ENCODE data around the gene ACIN1.

DNA sequence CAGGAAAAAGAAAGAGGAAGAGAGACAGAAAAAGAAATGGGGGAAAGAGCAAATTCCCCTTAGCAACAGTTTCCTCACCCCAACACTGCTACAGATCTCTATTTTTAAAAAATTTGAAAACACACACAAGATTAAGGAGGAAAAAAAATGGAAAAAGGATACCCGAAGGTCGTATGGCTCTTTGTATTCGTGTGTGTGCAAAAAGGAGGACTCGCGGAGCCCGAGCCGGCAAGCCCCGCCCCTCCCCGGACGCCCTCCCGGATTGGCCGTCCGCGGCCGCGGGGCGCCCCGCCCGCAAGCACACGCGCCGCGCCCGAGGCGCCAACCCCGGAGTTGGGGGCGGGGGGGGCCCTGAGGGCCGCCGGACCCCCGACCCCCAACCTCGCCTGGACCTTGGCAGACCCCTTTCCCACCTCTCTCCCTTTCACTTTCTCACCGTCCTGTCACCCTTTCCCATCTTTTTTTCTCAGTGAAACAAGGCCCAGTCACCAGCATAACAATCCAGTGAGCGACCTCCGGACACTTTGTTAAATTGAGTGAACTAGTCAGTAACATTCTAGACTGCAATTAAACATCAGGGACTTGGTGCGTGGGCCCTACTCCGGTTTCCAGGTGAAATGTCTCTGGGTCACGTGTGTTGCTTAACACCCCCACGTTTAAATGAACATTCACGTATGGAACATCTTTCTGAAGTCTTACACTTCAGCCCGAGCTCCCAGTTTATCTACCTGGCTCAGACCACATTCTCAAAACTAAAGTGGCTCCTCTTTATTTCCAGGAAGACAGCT lies 84.8 kb downstream of the ACIN1 start, which contains the start of gene C14orf93:
- no peak; the same call in 1 of the 2 replicates for TF ChIP-seq POLR2AphosphoS5 (IDR thresholded peaks at IDR 0.05; ENCODE audit: low read depth)
- no peak for TF ChIP-seq CREB1 (CRISPR knock-in tag; IDR thresholded peaks at IDR 0.05; ENCODE audit: low read depth)
- TF ChIP-seq, protein P1, sequence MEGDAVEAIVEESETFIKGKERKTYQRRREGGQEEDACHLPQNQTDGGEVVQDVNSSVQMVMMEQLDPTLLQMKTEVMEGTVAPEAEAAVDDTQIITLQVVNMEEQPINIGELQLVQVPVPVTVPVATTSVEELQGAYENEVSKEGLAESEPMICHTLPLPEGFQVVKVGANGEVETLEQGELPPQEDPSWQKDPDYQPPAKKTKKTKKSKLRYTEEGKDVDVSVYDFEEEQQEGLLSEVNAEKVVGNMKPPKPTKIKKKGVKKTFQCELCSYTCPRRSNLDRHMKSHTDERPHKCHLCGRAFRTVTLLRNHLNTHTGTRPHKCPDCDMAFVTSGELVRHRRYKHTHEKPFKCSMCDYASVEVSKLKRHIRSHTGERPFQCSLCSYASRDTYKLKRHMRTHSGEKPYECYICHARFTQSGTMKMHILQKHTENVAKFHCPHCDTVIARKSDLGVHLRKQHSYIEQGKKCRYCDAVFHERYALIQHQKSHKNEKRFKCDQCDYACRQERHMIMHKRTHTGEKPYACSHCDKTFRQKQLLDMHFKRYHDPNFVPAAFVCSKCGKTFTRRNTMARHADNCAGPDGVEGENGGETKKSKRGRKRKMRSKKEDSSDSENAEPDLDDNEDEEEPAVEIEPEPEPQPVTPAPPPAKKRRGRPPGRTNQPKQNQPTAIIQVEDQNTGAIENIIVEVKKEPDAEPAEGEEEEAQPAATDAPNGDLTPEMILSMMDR (conservative IDR thresholded peaks at IDR 0.05; ENCODE audit: low read depth in 2 of 2), result no peak
- TF ChIP-seq EZH2phosphoT487 (IDR thresholded peaks at IDR 0.05; ENCODE audit: unreplicated experiment), result no peak
- TF ChIP-seq EZH2 (IDR thresholded peaks at IDR 0.05; ENCODE audit: low read depth, unreplicated experiment), result no peak
- TF ChIP-seq JUNB (IDR thresholded peaks at IDR 0.05; ENCODE audit: unreplicated experiment), result no peak
- TF ChIP-seq, protein P2, sequence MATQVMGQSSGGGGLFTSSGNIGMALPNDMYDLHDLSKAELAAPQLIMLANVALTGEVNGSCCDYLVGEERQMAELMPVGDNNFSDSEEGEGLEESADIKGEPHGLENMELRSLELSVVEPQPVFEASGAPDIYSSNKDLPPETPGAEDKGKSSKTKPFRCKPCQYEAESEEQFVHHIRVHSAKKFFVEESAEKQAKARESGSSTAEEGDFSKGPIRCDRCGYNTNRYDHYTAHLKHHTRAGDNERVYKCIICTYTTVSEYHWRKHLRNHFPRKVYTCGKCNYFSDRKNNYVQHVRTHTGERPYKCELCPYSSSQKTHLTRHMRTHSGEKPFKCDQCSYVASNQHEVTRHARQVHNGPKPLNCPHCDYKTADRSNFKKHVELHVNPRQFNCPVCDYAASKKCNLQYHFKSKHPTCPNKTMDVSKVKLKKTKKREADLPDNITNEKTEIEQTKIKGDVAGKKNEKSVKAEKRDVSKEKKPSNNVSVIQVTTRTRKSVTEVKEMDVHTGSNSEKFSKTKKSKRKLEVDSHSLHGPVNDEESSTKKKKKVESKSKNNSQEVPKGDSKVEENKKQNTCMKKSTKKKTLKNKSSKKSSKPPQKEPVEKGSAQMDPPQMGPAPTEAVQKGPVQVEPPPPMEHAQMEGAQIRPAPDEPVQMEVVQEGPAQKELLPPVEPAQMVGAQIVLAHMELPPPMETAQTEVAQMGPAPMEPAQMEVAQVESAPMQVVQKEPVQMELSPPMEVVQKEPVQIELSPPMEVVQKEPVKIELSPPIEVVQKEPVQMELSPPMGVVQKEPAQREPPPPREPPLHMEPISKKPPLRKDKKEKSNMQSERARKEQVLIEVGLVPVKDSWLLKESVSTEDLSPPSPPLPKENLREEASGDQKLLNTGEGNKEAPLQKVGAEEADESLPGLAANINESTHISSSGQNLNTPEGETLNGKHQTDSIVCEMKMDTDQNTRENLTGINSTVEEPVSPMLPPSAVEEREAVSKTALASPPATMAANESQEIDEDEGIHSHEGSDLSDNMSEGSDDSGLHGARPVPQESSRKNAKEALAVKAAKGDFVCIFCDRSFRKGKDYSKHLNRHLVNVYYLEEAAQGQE (IDR thresholded peaks at IDR 0.05; ENCODE audit: unreplicated experiment), result no peak
- TF ChIP-seq, protein P3, sequence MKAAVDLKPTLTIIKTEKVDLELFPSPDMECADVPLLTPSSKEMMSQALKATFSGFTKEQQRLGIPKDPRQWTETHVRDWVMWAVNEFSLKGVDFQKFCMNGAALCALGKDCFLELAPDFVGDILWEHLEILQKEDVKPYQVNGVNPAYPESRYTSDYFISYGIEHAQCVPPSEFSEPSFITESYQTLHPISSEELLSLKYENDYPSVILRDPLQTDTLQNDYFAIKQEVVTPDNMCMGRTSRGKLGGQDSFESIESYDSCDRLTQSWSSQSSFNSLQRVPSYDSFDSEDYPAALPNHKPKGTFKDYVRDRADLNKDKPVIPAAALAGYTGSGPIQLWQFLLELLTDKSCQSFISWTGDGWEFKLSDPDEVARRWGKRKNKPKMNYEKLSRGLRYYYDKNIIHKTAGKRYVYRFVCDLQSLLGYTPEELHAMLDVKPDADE (IDR thresholded peaks at IDR 0.05), result no peak
- TF ChIP-seq ZNF114 (CRISPR knock-in tag; IDR thresholded peaks at IDR 0.05), result no peak
- no peak for TF ChIP-seq NANOG (IDR thresholded peaks at IDR 0.05; ENCODE audit: borderline replicate concordance)
- no peak for TF ChIP-seq STAT1 (IDR thresholded peaks at IDR 0.05; ENCODE audit: unreplicated experiment)
- TF ChIP-seq, protein P4, sequence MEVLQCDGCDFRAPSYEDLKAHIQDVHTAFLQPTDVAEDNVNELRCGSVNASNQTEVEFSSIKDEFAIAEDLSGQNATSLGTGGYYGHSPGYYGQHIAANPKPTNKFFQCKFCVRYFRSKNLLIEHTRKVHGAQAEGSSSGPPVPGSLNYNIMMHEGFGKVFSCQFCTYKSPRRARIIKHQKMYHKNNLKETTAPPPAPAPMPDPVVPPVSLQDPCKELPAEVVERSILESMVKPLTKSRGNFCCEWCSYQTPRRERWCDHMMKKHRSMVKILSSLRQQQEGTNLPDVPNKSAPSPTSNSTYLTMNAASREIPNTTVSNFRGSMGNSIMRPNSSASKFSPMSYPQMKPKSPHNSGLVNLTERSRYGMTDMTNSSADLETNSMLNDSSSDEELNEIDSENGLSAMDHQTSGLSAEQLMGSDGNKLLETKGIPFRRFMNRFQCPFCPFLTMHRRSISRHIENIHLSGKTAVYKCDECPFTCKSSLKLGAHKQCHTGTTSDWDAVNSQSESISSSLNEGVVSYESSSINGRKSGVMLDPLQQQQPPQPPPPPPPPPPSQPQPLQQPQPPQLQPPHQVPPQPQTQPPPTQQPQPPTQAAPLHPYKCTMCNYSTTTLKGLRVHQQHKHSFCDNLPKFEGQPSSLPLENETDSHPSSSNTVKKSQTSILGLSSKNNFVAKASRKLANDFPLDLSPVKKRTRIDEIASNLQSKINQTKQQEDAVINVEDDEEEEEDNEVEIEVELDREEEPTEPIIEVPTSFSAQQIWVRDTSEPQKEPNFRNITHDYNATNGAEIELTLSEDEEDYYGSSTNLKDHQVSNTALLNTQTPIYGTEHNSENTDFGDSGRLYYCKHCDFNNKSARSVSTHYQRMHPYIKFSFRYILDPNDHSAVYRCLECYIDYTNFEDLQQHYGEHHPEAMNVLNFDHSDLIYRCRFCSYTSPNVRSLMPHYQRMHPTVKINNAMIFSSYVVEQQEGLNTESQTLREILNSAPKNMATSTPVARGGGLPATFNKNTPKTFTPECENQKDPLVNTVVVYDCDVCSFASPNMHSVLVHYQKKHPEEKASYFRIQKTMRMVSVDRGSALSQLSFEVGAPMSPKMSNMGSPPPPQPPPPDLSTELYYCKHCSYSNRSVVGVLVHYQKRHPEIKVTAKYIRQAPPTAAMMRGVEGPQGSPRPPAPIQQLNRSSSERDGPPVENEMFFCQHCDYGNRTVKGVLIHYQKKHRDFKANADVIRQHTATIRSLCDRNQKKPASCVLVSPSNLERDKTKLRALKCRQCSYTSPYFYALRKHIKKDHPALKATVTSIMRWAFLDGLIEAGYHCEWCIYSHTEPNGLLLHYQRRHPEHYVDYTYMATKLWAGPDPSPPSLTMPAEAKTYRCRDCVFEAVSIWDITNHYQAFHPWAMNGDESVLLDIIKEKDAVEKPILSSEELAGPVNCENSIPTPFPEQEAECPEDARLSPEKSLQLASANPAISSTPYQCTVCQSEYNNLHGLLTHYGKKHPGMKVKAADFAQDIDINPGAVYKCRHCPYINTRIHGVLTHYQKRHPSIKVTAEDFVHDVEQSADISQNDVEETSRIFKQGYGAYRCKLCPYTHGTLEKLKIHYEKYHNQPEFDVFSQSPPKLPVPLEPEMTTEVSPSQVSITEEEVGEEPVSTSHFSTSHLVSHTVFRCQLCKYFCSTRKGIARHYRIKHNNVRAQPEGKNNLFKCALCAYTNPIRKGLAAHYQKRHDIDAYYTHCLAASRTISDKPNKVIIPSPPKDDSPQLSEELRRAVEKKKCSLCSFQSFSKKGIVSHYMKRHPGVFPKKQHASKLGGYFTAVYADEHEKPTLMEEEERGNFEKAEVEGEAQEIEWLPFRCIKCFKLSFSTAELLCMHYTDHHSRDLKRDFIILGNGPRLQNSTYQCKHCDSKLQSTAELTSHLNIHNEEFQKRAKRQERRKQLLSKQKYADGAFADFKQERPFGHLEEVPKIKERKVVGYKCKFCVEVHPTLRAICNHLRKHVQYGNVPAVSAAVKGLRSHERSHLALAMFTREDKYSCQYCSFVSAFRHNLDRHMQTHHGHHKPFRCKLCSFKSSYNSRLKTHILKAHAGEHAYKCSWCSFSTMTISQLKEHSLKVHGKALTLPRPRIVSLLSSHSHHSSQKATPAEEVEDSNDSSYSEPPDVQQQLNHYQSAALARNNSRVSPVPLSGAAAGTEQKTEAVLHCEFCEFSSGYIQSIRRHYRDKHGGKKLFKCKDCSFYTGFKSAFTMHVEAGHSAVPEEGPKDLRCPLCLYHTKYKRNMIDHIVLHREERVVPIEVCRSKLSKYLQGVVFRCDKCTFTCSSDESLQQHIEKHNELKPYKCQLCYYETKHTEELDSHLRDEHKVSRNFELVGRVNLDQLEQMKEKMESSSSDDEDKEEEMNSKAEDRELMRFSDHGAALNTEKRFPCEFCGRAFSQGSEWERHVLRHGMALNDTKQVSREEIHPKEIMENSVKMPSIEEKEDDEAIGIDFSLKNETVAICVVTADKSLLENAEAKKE (CRISPR knock-in tag; IDR thresholded peaks at IDR 0.05), result no peak

Data from GM23338 (cell line).